Measurements from ENCODE around the gene NOS3. TPM values are rescaled to one million over a fixed set of nuclear protein-coding genes. Genes with fewer than 3 reads are reported as not detected.

Gene NOS3
- total and polyA plus RNA-seq, 2 of the 13 experiments (the other 11 are each of a cell fraction or from before 2014, with no cell fraction given), result 3.7 to 7.5 TPM

GRCh38 chr7:151059367-151060112 lies 68.7 kb downstream of the NOS3 start, which contains the start of gene SLC4A2 (continued):
- no peak for TF ChIP-seq ZNF484 (CRISPR knock-in tag; IDR thresholded peaks at IDR 0.05; ENCODE audit: borderline replicate concordance, low read depth)
- no peak for TF ChIP-seq GFI1 (CRISPR knock-in tag; IDR thresholded peaks at IDR 0.05; ENCODE audit: borderline replicate concordance)
- no peak for TF ChIP-seq RBM22 (optimal IDR thresholded peaks at IDR 0.05; ENCODE audit: low read length)
- TF ChIP-seq ZFP36L1 (CRISPR knock-in tag; IDR thresholded peaks at IDR 0.05), result no peak
- TF ChIP-seq FOXM1 (CRISPR knock-in tag; IDR thresholded peaks at IDR 0.05), result no peak
- TF ChIP-seq ZNF83 (CRISPR knock-in tag; IDR thresholded peaks at IDR 0.05; ENCODE audit: borderline replicate concordance), result peak; percentile 32; the same call in 1 of the 2 replicates
- TF ChIP-seq NR2F1 (CRISPR knock-in tag; IDR thresholded peaks at IDR 0.05), result no peak
- TF ChIP-seq MEIS2 (CRISPR knock-in tag; IDR thresholded peaks at IDR 0.05), result no peak
- no peak for TF ChIP-seq ZNF143 (CRISPR knock-in tag; IDR thresholded peaks at IDR 0.05)
- no peak for TF ChIP-seq ZNF326 (CRISPR knock-in tag; IDR thresholded peaks at IDR 0.05; ENCODE audit: borderline replicate concordance)
- no peak for TF ChIP-seq NFE2L2 (IDR thresholded peaks at IDR 0.05; ENCODE audit: low read length)
- TF ChIP-seq SUZ12 (IDR thresholded peaks at IDR 0.05; ENCODE audit: low read depth, low read length), result no peak
- TF ChIP-seq ZBTB44 (CRISPR knock-in tag; IDR thresholded peaks at IDR 0.05), result no peak
- no peak for TF ChIP-seq TBX2 (CRISPR knock-in tag; IDR thresholded peaks at IDR 0.05; ENCODE audit: borderline replicate concordance)
- TF ChIP-seq ZBTB37 (CRISPR knock-in tag; IDR thresholded peaks at IDR 0.05), result no peak
- no peak for TF ChIP-seq ZNF841 (CRISPR knock-in tag; IDR thresholded peaks at IDR 0.05; ENCODE audit: borderline replicate concordance)
- TF ChIP-seq ZNF124 (CRISPR knock-in tag; IDR thresholded peaks at IDR 0.05), result no peak
- TF ChIP-seq TRIM22 (IDR thresholded peaks at IDR 0.05), result no peak
- TF ChIP-seq GMEB1 (CRISPR knock-in tag; IDR thresholded peaks at IDR 0.05; ENCODE audit: borderline replicate concordance), result peak; percentile 77
- TF ChIP-seq RFX5 (IDR thresholded peaks at IDR 0.05; ENCODE audit: low read depth, low read length), result no peak
- TF ChIP-seq PCBP2 (optimal IDR thresholded peaks at IDR 0.05; ENCODE audit: low read depth, low read length, poor library complexity, severe bottlenecking), result no peak
- no peak for TF ChIP-seq HNF4G (IDR thresholded peaks at IDR 0.05; ENCODE audit: borderline replicate concordance, low read depth, low read length)
- no peak for TF ChIP-seq HNF4G (CRISPR knock-in tag; IDR thresholded peaks at IDR 0.05; ENCODE audit: borderline replicate concordance, low read depth)
